SK-N-SH (cell line): Measurements from ENCODE around the gene PKIB.

ENCODE experiments used
- EZH2phosphoT487 ChIP-seq: fragments of 200-600 bp; sonication (generic); IDR thresholded peaks from 2 replicates; pipeline ENCODE4 v1.6.1; 2017; ENCODE audit warnings: low read depth, mixed run types, mild to moderate bottlenecking, antibody characterized with exemption, moderate library complexity, borderline replicate concordance
- FOXJ3 ChIP-seq: sonication (generic); formaldehyde crosslinking; IDR thresholded peaks from 2 replicates; pipeline ENCODE4 v1.5.1; 2020; ENCODE audit warnings: mild to moderate bottlenecking, missing genetic modification reagents
- GABPA ChIP-seq: IDR thresholded peaks from 2 replicates; pipeline ENCODE4 v1.4.0; 2012; ENCODE audit warnings: low read depth, mild to moderate bottlenecking
- POLR2AphosphoS5 ChIP-seq: IDR thresholded peaks from 2 replicates; pipeline ENCODE4 v1.6.1; 2012; ENCODE audit warnings: low read depth, low read length
- RCOR1 ChIP-seq: fragments of 150-350 bp; IDR thresholded peaks from 2 replicates; pipeline ENCODE4 v1.6.1; 2017; ENCODE audit warnings: antibody characterized with exemption, low read length
- RXRA ChIP-seq: IDR thresholded peaks from 2 replicates; pipeline ENCODE4 v1.4.0; 2012; ENCODE audit warnings: low read depth, mild to moderate bottlenecking, borderline replicate concordance
- SIN3A ChIP-seq: IDR thresholded peaks from 2 replicates; pipeline ENCODE4 v1.6.1; 2012; ENCODE audit warnings: low read depth, mild to moderate bottlenecking, low read length, moderate library complexity, borderline replicate concordance
- TAF1 ChIP-seq: IDR thresholded peaks from 2 replicates; pipeline ENCODE4 v1.6.1; 2012; ENCODE audit warnings: low read depth, mild to moderate bottlenecking, low read length, moderate library complexity, borderline replicate concordance
- YY1 ChIP-seq: IDR thresholded peaks from 2 replicates; pipeline ENCODE4 v1.4.0; 2012; ENCODE audit warnings: low read depth, mild to moderate bottlenecking
- TF ChIP-seq, protein P1 (sequence below): IDR thresholded peaks from 2 replicates; pipeline ENCODE4 v1.4.0; 2012; ENCODE audit warnings: low read depth
- TF ChIP-seq, protein P2 (sequence below): fragments of 200-600 bp; sonication (generic); IDR thresholded peaks from 2 replicates; pipeline ENCODE4 v1.6.1; 2017; ENCODE audit warnings: antibody characterized with exemption, mild to moderate bottlenecking, moderate library complexity
- TF ChIP-seq, protein P3 (sequence below): fragments of 150-350 bp; IDR thresholded peaks from 2 replicates; pipeline ENCODE4 v1.6.1; 2017; ENCODE audit warnings: antibody characterized with exemption, low read length, low read depth, borderline replicate concordance
- TF ChIP-seq, protein P4 (sequence below): IDR thresholded peaks from 2 replicates; pipeline ENCODE4 v1.4.0; 2012; ENCODE audit warnings: low read depth, borderline replicate concordance
- TF ChIP-seq, protein P5 (sequence below): IDR thresholded peaks from 2 replicates; pipeline ENCODE4 v1.6.1; 2012; ENCODE audit warnings: mild to moderate bottlenecking, low read depth, low read length, moderate library complexity

DNA sequence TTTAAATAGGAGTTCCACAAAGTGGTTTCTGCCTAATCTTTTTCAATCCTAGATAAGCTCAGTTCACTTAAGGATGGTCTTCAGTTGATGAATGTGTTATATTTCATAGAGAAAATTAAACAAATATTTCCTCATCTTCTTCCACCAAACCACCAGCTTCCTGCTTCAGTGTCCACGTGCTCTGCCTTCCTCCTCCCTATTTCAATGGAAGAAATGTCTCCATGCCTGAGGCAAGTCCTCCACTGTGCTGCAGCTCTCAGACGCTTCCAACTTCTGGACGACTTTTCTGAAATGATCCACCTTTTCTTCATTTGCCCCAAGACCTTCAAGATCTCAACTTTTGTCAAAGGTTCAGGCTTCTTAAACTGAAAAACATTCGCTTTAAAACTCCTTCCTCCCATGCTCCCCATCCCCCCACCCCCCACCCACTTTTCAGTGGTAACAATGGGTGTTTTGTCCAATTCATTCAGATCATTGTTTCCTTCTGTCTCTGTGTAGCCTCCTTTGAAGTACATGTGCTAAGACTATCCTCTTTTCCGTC is 144.1 kb downstream of the PKIB start:
- no peak for TF ChIP-seq RXRA
- TF ChIP-seq, protein P1, sequence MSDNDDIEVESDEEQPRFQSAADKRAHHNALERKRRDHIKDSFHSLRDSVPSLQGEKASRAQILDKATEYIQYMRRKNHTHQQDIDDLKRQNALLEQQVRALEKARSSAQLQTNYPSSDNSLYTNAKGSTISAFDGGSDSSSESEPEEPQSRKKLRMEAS, result no peak
- no peak for TF ChIP-seq YY1
- no peak for TF ChIP-seq POLR2AphosphoS5
- TF ChIP-seq, protein P2, sequence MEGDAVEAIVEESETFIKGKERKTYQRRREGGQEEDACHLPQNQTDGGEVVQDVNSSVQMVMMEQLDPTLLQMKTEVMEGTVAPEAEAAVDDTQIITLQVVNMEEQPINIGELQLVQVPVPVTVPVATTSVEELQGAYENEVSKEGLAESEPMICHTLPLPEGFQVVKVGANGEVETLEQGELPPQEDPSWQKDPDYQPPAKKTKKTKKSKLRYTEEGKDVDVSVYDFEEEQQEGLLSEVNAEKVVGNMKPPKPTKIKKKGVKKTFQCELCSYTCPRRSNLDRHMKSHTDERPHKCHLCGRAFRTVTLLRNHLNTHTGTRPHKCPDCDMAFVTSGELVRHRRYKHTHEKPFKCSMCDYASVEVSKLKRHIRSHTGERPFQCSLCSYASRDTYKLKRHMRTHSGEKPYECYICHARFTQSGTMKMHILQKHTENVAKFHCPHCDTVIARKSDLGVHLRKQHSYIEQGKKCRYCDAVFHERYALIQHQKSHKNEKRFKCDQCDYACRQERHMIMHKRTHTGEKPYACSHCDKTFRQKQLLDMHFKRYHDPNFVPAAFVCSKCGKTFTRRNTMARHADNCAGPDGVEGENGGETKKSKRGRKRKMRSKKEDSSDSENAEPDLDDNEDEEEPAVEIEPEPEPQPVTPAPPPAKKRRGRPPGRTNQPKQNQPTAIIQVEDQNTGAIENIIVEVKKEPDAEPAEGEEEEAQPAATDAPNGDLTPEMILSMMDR, result no peak
- TF ChIP-seq EZH2phosphoT487, result no peak
- TF ChIP-seq, protein P3, sequence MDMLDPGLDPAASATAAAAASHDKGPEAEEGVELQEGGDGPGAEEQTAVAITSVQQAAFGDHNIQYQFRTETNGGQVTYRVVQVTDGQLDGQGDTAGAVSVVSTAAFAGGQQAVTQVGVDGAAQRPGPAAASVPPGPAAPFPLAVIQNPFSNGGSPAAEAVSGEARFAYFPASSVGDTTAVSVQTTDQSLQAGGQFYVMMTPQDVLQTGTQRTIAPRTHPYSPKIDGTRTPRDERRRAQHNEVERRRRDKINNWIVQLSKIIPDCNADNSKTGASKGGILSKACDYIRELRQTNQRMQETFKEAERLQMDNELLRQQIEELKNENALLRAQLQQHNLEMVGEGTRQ, result no peak
- no peak for TF ChIP-seq SIN3A
- no peak for TF ChIP-seq FOXJ3 (CRISPR knock-in tag)
- TF ChIP-seq, protein P4, sequence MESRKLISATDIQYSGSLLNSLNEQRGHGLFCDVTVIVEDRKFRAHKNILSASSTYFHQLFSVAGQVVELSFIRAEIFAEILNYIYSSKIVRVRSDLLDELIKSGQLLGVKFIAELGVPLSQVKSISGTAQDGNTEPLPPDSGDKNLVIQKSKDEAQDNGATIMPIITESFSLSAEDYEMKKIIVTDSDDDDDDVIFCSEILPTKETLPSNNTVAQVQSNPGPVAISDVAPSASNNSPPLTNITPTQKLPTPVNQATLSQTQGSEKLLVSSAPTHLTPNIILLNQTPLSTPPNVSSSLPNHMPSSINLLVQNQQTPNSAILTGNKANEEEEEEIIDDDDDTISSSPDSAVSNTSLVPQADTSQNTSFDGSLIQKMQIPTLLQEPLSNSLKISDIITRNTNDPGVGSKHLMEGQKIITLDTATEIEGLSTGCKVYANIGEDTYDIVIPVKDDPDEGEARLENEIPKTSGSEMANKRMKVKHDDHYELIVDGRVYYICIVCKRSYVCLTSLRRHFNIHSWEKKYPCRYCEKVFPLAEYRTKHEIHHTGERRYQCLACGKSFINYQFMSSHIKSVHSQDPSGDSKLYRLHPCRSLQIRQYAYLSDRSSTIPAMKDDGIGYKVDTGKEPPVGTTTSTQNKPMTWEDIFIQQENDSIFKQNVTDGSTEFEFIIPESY, result no peak
- TF ChIP-seq, protein P5, sequence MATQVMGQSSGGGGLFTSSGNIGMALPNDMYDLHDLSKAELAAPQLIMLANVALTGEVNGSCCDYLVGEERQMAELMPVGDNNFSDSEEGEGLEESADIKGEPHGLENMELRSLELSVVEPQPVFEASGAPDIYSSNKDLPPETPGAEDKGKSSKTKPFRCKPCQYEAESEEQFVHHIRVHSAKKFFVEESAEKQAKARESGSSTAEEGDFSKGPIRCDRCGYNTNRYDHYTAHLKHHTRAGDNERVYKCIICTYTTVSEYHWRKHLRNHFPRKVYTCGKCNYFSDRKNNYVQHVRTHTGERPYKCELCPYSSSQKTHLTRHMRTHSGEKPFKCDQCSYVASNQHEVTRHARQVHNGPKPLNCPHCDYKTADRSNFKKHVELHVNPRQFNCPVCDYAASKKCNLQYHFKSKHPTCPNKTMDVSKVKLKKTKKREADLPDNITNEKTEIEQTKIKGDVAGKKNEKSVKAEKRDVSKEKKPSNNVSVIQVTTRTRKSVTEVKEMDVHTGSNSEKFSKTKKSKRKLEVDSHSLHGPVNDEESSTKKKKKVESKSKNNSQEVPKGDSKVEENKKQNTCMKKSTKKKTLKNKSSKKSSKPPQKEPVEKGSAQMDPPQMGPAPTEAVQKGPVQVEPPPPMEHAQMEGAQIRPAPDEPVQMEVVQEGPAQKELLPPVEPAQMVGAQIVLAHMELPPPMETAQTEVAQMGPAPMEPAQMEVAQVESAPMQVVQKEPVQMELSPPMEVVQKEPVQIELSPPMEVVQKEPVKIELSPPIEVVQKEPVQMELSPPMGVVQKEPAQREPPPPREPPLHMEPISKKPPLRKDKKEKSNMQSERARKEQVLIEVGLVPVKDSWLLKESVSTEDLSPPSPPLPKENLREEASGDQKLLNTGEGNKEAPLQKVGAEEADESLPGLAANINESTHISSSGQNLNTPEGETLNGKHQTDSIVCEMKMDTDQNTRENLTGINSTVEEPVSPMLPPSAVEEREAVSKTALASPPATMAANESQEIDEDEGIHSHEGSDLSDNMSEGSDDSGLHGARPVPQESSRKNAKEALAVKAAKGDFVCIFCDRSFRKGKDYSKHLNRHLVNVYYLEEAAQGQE, result no peak
- no peak for TF ChIP-seq RCOR1
- no peak for TF ChIP-seq GABPA
- no peak for TF ChIP-seq TAF1
